D721Med (cell line): ENCODE data around the gene CKMT2.
"Not testable (repeated sequence)": the region's sequence is repeated elsewhere in the genome, so short reads cannot be mapped to it uniquely, and the experiment has no call there.

ENCODE experiments used
- DNase-seq: peaks from one replicate; pipeline ENCODE4 v3.0.0; 2011; ENCODE audit warnings: low spot score; ENCODE audit not compliant: insufficient read length
- FAIRE-seq: peaks from 2 replicates; lab custom pipeline; 2011; peaks lifted over from hg19 to GRCh38; lab: Jason Lieb, UNC
- CTCF ChIP-seq: IDR thresholded peaks from 2 replicates; pipeline ENCODE4 v1.5.1; 2012; ENCODE audit warnings: mild to moderate bottlenecking, control low read depth; ENCODE audit not compliant: insufficient read depth; ENCODE audit errors: missing control alignments

The CKMT2 gene

DNA sequence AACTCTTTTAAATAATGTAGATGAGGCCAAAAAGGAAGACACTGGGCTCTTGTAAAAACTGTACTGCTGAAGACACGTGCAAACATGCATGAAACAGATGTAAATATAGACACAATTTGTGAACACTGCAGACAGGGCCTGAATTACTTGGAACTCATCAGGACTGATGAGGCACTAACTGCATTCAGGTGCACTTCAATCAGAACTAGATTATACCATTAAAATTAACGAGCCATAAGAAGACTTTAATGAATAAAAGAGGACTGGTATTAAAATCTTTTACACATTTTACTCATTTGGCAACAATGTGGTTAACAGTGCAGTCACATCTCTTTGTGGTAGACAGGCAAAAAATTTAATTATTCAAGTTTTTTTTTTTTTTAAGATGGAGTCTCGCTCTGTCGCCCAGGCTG lies 54.9 kb downstream of the CKMT2 start:
- FAIRE-seq (no peak), DNase-seq (no peak)
- no peak for TF ChIP-seq CTCF

DNA sequence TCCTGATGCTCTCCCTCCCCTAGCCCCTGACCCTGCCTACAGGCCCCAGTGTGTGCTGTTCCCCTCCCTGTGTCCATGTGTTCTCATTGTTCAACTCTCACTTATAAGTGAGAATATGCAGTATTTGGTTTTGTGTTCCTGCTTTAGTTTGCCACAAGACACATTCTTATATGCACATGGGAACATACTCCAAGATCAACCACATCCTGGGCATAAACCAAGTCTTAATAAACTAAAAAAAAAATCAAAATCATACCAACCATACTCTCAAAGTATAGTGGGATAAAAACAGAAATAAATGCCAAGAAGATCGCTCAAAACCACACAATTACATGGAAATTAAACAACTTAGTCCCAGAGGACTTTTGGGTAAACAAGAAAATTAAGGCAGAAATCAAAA lies 57.0 kb downstream of the CKMT2 start:
- FAIRE-seq (no peak), DNase-seq (no peak)
- no peak for TF ChIP-seq CTCF

- no peak for DNase-seq
- no peak for TF ChIP-seq CTCF
- FAIRE-seq, result no peak
Observed at GRCh38 chr5:81292130-81292529, 59.0 kb downstream of the CKMT2 start.

DNA sequence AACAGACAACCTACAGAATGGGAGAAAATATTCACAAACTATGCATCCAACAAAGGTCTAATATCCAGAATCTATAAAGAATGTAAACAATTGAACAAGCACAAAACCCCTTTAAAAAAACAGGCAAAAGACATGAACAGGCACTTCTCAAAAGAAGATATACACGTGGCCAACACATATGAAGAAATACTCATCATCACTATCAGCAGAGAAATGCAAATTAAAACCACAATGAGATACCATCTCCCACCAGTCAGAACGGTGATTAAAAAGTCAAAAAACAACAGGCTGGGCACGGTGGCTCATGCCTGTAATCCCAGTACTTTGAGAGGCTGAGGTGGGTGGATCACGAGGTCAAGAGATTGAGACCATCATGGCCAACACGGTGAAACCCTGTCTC lies 60.9 kb downstream of the CKMT2 start:
- not testable (repeated sequence) for DNase-seq, FAIRE-seq

- DNase-seq (no peak), FAIRE-seq (no peak)
- no peak for TF ChIP-seq CTCF
Observed at GRCh38 chr5:81297531-81297930, 64.4 kb downstream of the CKMT2 start.

GRCh38 chr5:81300921-81301270 lies 67.8 kb downstream of the CKMT2 start:
- DNase-seq (no peak), FAIRE-seq (no peak)
- TF ChIP-seq CTCF, result no peak

DNA sequence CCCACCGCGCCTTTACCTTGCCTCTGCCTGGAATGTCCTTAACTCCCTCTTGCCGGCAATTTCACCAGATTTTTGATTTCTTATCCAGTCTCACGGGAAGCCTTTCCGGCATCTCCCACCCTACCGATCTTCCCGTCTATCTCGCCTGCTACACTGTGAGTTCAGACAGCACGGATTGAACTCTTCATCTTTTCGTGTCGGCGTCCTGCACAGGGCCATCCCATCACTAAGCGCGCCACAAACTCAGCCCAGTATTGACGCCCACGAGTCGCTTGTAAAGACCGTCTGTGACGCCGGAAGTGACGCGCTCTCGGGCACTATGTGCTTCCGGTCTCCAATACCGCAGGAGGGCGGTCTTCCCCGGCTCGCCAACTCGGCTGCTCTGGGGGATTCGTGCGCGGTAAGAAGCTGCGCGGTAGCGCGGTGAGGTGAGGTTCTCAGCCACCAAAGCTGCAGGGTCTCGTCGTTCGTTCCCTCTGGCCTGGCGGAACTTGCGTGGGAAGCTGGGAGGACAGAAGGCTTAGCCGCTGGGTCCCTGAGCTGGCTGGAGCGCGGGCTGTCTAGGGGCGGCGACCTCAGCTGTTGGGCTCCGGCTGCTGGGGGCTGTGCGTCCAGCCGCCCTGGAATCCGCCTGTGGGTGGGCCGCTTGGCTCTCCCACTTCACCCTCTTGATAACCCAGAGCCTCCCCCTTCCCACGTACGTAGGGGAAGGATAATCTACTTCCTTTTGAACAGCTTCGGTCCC lies 68.3 kb downstream of the CKMT2 start, which contains the start of gene ZCCHC9:
Gene ZCCHC9, plus strand, starts transcription at position 317 of the 745 bp plus-strand sequence. CDS start 3,171 bp downstream, outside the sequence.
- FAIRE-seq (peak; percentile 60), DNase-seq (peak; percentile 42)
- peak; percentile 10 for TF ChIP-seq CTCF
